Mesenchymal stem cell (in vitro differentiated cells and primary cell): ENCODE results near the gene VPS26C.

ENCODE experiments used
- DNase-seq: peaks from one replicate; pipeline ENCODE4 v3.0.0-alpha.2; 2013
- H2AFZ ChIP-seq: one replicate; pipeline ENCODE4 v1.6.1; 2013; ENCODE audit warnings: low read depth, mild to moderate bottlenecking, control low read depth, inconsistent platforms, low read length, moderate library complexity
- H2AK5ac ChIP-seq: 2 replicates; pipeline ENCODE4 v1.6.1; 2013; ENCODE audit warnings: low read length, moderate library complexity, mild to moderate bottlenecking, inconsistent platforms; ENCODE audit not compliant: severe bottlenecking
- H2BK120ac ChIP-seq: one replicate; pipeline ENCODE4 v1.6.1; 2013; ENCODE audit warnings: low read depth, mild to moderate bottlenecking, inconsistent platforms, low read length, moderate library complexity
- H2BK12ac ChIP-seq, 2 experiments: one replicate each; pipeline ENCODE4 v1.6.1; 2013; ENCODE audit warnings: inconsistent platforms in 2 of 2, low read length in 2 of 2, mild to moderate bottlenecking in 2 of 2, moderate library complexity in 2 of 2, control low read depth in 1 of 2
- H2BK15ac ChIP-seq: one replicate; pipeline ENCODE4 v1.6.1; 2013; ENCODE audit warnings: mild to moderate bottlenecking, low read depth, inconsistent platforms; ENCODE audit not compliant: poor library complexity, severe bottlenecking
- H2BK5ac ChIP-seq: 2 replicates; pipeline ENCODE4 v1.6.1; 2013; ENCODE audit warnings: low read depth, mild to moderate bottlenecking, low read length, control low read depth, inconsistent platforms; ENCODE audit not compliant: poor library complexity, severe bottlenecking
- H3K14ac ChIP-seq, 2 experiments: one replicate each; pipeline ENCODE4 v1.6.1; 2013; ENCODE audit warnings: inconsistent platforms in 2 of 2, low read length in 2 of 2, control low read depth in 1 of 2, mild to moderate bottlenecking in 1 of 2, moderate library complexity in 1 of 2
- H3K18ac ChIP-seq, 2 experiments: one replicate each; pipeline ENCODE4 v1.6.1; 2013; ENCODE audit warnings: inconsistent platforms in 2 of 2, low read length in 2 of 2, control low read depth in 1 of 2, low read depth in 1 of 2, mild to moderate bottlenecking in 1 of 2
- H3K23ac ChIP-seq, 2 experiments: one replicate each; pipeline ENCODE4 v1.6.1; 2013; ENCODE audit warnings: inconsistent platforms in 2 of 2, low read length in 2 of 2, mild to moderate bottlenecking in 2 of 2, moderate library complexity in 2 of 2, control low read depth in 1 of 2
- H3K27ac ChIP-seq: 2 replicates; pipeline ENCODE4 v1.5.1; 2013; ENCODE audit warnings: mild to moderate bottlenecking, moderate library complexity, low read length, control low read depth, inconsistent platforms; ENCODE audit not compliant: poor library complexity, severe bottlenecking
- H3K27me3 ChIP-seq, 2 experiments: 2 replicates each; pipeline versions ENCODE4 v1.6.1 to v1.7.0; 2013; ENCODE audit warnings: low read length in 2 of 2, mild to moderate bottlenecking in 2 of 2, moderate library complexity in 2 of 2, control low read depth in 1 of 2, inconsistent platforms in 1 of 2; ENCODE audit not compliant: control insufficient read depth in 1 of 2, insufficient read depth in 1 of 2
- H3K36me3 ChIP-seq, 2 experiments: 2 replicates each; pipeline versions ENCODE4 v1.6.1 to v1.7.0; 2013; ENCODE audit warnings: low read length in 2 of 2, control low read depth in 1 of 2, inconsistent platforms in 1 of 2, low read depth in 1 of 2, mild to moderate bottlenecking in 1 of 2; ENCODE audit not compliant: insufficient read depth in 2 of 2, control insufficient read depth in 1 of 2
- H3K4ac ChIP-seq, 2 experiments: one replicate each; pipeline ENCODE4 v1.6.1; 2013; ENCODE audit warnings: inconsistent platforms in 2 of 2, low read length in 2 of 2, mild to moderate bottlenecking in 2 of 2, moderate library complexity in 2 of 2, control low read depth in 1 of 2, low read depth in 1 of 2
- H3K4me1 ChIP-seq: 2 replicates; pipeline ENCODE4 v1.6.1; 2013; ENCODE audit warnings: low read depth, low read length, control low read depth; ENCODE audit not compliant: control insufficient read depth, insufficient read depth
- H3K4me2 ChIP-seq: 2 replicates; pipeline ENCODE4 v1.6.1; 2013; ENCODE audit warnings: low read length, mild to moderate bottlenecking, inconsistent platforms; ENCODE audit not compliant: poor library complexity, severe bottlenecking
- H3K4me3 ChIP-seq, 2 experiments: 2 replicates each; pipeline versions ENCODE4 v1.5.1 to v1.7.0; 2013; ENCODE audit warnings: low read length in 2 of 2, mild to moderate bottlenecking in 2 of 2, control low read depth in 1 of 2, low read depth in 1 of 2; ENCODE audit not compliant: insufficient read depth in 1 of 2
- H3K79me1 ChIP-seq: replicated peaks from 2 replicates; pipeline ENCODE4 v1.6.1; 2013; ENCODE audit warnings: mild to moderate bottlenecking, control low read depth, low read length, inconsistent platforms; ENCODE audit not compliant: poor library complexity, severe bottlenecking
- H3K9ac ChIP-seq: 2 replicates; pipeline ENCODE4 v1.7.0; 2013; ENCODE audit warnings: mild to moderate bottlenecking, low read length, moderate library complexity
- H3K9me3 ChIP-seq: 2 replicates; pipeline ENCODE4 v1.7.0; 2013; ENCODE audit warnings: mild to moderate bottlenecking, low read length; ENCODE audit not compliant: control insufficient read depth
- H4K8ac ChIP-seq: one replicate; pipeline ENCODE4 v1.6.1; 2013; ENCODE audit warnings: inconsistent platforms, mild to moderate bottlenecking, low read length, moderate library complexity
- H4K91ac ChIP-seq: one replicate; pipeline ENCODE4 v1.6.1; 2013; ENCODE audit warnings: mild to moderate bottlenecking, low read length, inconsistent platforms
- WGBS: methylation state at CpG from one replicate; pipeline ENCODE4 v1.1.7; 2013; ENCODE audit warnings: mixed read lengths; 5-methylcytosine and 5-hydroxymethylcytosine counted together

VPS26C gene

DNA sequence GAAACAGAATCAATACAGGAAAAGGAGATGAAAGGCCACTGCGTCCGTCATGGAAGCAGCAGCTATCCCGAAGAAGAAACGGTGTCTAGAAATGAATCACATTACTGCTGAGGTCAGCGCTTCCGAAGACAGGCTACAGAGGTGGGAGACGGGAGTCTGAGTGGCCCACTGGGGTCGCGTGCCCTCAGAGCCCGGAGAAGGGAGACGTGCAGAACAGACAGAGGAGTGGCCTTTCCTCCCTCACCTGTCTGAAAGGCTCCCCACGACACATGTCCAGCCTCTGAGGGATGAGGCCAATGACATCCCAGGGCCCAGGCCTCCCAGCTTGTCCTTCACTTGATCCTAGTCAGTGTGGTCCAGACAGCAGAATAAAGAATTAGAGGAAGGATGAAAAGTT lies 35.9 kb downstream of the VPS26C start:
- H4K91ac ChIP-seq = no peak overlapping the region
- no peak overlapping the region for H3K14ac ChIP-seq
- H3K9me3 ChIP-seq = no peaks in the 10 kb centered on the region
- no peak overlapping the region for H2AFZ ChIP-seq
- H3K18ac ChIP-seq = no peak overlapping the region
- no peak overlapping the region for H3K4me2 ChIP-seq
- no peak overlapping the region for H2AK5ac ChIP-seq
- H3K4me1 ChIP-seq = no peaks in the 10 kb centered on the region
- peaks cover 31% of the 10 kb centered on the region for H3K79me1 ChIP-seq
- no peak overlapping the region for H3K9ac ChIP-seq
- no peak overlapping the region for H3K4me3 ChIP-seq
- 92% methylated on average over 12 of the region's 12 CpGs for WGBS
- H2BK12ac ChIP-seq = no peak overlapping the region
- no peak overlapping the region for H3K27ac ChIP-seq
- no peak overlapping the region for H2BK120ac ChIP-seq
- DNase-seq = no peak
- H3K27me3 ChIP-seq = no peaks in the 10 kb centered on the region
- H2BK15ac ChIP-seq = no peak overlapping the region
- H4K8ac ChIP-seq = no peak overlapping the region
- H3K36me3 ChIP-seq = peaks cover 67 to 93% of the 10 kb centered on the region in 2 experiments
- no peak overlapping the region for H2BK5ac ChIP-seq
- no peak overlapping the region for H3K23ac ChIP-seq
- H3K4ac ChIP-seq = no peak overlapping the region

DNA sequence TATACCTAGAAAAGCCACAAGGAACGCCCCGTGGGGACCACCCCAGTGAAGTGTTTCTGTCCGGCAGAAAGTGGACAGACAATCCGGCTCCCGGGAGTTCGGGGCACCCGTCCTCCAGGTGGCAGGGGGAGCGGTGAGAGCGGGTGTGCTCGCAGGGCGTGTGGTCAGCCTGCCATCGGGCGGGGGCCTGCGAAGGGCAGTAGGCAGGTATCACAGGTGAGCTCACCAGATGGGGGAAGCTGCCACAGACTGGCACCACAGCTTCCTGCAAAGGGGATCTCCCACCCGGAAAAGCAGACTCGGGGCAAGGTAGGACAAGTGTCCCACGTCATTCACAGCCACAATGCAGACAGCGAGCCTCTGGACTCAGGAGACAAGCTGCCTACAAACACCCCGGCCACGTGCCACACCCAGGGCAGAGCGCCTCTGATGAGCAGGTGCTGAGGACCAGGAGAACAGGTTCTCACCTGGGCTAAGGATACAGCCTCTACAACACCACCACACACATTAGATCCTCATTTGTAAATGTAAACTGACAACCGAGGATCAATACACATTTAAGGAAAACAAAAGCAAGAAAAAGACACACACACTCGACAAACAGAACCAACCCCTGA lies 36.4 kb downstream of the VPS26C start:
- no peak overlapping the region for H2BK12ac ChIP-seq
- H2BK120ac ChIP-seq = no peak overlapping the region
- H2BK15ac ChIP-seq = no peak overlapping the region
- H3K4me3 ChIP-seq = no peak overlapping the region
- H3K27ac ChIP-seq = no peak overlapping the region
- H3K4ac ChIP-seq = no peak overlapping the region
- H3K18ac ChIP-seq = no peak overlapping the region
- no peak overlapping the region for H3K23ac ChIP-seq
- H3K14ac ChIP-seq = no peak overlapping the region
- H3K9ac ChIP-seq = no peak overlapping the region
- no peaks in the 10 kb centered on the region for H3K9me3 ChIP-seq
- H3K4me1 ChIP-seq = no peaks in the 10 kb centered on the region
- no peak overlapping the region for H4K8ac ChIP-seq
- no peaks in the 10 kb centered on the region for H3K27me3 ChIP-seq
- H2AK5ac ChIP-seq = no peak overlapping the region
- no peak overlapping the region for H2AFZ ChIP-seq
- DNase-seq = no peak
- H2BK5ac ChIP-seq = no peak overlapping the region
- no peak overlapping the region for H4K91ac ChIP-seq
- peaks cover 71 to 93% of the 10 kb centered on the region in 2 experiments for H3K36me3 ChIP-seq
- peaks cover 33% of the 10 kb centered on the region for H3K79me1 ChIP-seq
- WGBS = 96% methylated on average over 23 of the region's 23 CpGs
- H3K4me2 ChIP-seq = no peak overlapping the region

DNA sequence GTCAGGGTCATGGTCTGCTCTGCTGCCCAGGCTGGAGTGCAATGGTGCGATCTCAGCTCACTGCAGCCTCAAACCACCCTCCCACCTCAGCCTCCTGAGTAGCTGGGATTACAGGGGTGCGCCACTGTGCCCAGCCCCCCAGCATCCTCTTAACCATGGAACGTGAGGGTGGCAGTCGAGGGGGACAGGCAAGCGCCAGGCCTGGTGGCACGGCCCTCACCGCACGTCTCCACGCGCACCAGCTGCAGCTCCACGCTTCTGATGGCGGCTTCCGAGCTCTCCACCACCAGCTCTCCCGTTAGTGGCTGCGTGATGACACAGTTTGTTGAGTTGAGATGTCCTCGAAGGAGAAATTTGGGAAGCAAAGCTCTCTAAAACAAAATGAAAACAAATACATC lies 39.1 kb downstream of the VPS26C start:
- H3K27me3 ChIP-seq = no peaks in the 10 kb centered on the region
- H4K8ac ChIP-seq = no peak overlapping the region
- H3K9ac ChIP-seq = no peak overlapping the region
- H2BK120ac ChIP-seq = no peak overlapping the region
- no peak overlapping the region for H3K4ac ChIP-seq
- H4K91ac ChIP-seq = no peak overlapping the region
- no peak overlapping the region for H2BK5ac ChIP-seq
- peaks cover 81 to 100% of the 10 kb centered on the region in 2 experiments for H3K36me3 ChIP-seq
- H3K79me1 ChIP-seq = peaks cover 25% of the 10 kb centered on the region
- H3K9me3 ChIP-seq = no peaks in the 10 kb centered on the region
- no peak overlapping the region for H3K4me3 ChIP-seq
- over 99% methylated on average over 8 of the region's 16 CpGs for WGBS
- H3K4me2 ChIP-seq = no peak overlapping the region
- no peaks in the 10 kb centered on the region for H3K4me1 ChIP-seq
- no peak overlapping the region for H2AFZ ChIP-seq
- H2BK12ac ChIP-seq = no peak overlapping the region
- no peak overlapping the region for H3K27ac ChIP-seq
- H2AK5ac ChIP-seq = no peak overlapping the region
- no peak overlapping the region for H3K23ac ChIP-seq
- H3K18ac ChIP-seq = no peak overlapping the region
- DNase-seq = no peak
- no peak overlapping the region for H3K14ac ChIP-seq
- H2BK15ac ChIP-seq = no peak overlapping the region

DNA sequence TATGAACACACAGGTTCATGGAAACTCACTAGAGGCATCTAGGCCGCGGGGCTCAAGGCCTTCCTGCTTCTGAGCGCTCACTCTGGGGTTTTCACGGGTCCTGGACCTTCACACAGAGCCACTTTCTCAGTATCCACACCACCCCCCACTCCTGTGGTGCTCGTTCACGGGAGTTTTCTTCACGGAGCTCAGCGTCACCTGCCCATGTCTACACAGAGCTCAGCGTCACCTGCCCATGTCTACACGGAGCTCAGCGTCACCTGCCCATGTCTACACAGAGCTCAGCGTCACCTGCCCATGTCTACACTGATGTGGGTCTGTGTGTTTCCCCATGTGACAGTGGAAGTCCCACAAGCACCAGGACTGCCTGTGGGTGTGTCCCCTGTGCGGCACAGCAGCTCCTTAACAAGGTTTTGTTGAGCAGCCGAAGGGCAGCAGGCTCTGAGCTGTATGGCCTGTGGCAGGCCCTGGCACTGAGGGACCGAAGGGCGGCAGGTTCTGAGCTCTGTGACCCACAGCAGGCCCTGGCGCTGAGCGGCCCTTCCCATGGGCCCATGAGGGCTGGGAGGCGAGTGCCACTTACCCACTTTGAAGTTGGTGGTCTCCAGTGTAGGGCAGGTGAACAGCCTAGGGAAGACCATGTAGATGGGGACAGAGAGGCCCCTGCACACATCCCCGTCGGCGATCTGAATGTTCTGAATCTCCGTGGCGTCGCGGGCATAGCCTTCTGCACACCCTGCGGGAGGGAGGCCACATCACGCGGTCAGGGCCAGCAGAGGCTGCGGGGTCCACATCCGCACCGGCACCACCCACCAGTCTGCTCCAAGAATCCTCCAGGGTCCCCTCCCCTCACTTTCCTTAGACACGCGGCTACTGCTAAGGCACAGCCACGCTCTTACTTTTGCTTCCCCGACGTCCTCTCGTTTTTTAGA lies 39.8 kb downstream of the VPS26C start:
- Histone ChIP-seq H3K18ac (no peak overlapping the region), H4K8ac (no peak overlapping the region), H3K9me3 (no peaks in the 10 kb centered on the region), H2BK15ac (no peak overlapping the region), H4K91ac (peak overlapping the region; percentile 3), H3K23ac (no peak overlapping the region), H2BK120ac (no peak overlapping the region), H3K14ac (no peak overlapping the region), H3K36me3 (peaks cover 74 to 95% of the 10 kb centered on the region in 2 experiments), H3K4ac (no peak overlapping the region), H3K27me3 (no peaks in the 10 kb centered on the region), H2BK5ac (no peak overlapping the region), H3K4me2 (no peak overlapping the region), H3K79me1 (peaks cover 20% of the 10 kb centered on the region), H2BK12ac (no peak overlapping the region), H2AK5ac (no peak overlapping the region), H2AFZ (no peak overlapping the region), H3K9ac (no peak overlapping the region), H3K27ac (no peak overlapping the region), H3K4me3 (no peak overlapping the region), H3K4me1 (no peaks in the 10 kb centered on the region)
- 98% methylated on average over 38 of the region's 38 CpGs for WGBS
- no peak for DNase-seq
